Activated naive CD8-positive, alpha-beta T cell treated with anti-CD3 and anti-CD28 coated beads for 36 hours (primary cell): ENCODE results near the gene DZIP1. TPM values are rescaled to one million over a fixed set of nuclear protein-coding genes. Genes with fewer than 3 reads are reported as not detected.

Source experiments
- DNase-seq: peaks from one replicate; pipeline ENCODE4 v3.0.0; 2021
- H3K27ac Mint-ChIP-seq: one replicate; pipeline ENCODE4 v1.8.0; 2022; ENCODE audit warnings: mild to moderate bottlenecking, moderate library complexity, mixed read lengths
- H3K27me3 Mint-ChIP-seq: one replicate; pipeline ENCODE4 v1.8.0; 2022; ENCODE audit warnings: mild to moderate bottlenecking, mixed read lengths
- H3K36me3 Mint-ChIP-seq: one replicate; pipeline ENCODE4 v1.8.0; 2021; ENCODE audit warnings: mild to moderate bottlenecking, mixed read lengths
- H3K4me1 Mint-ChIP-seq: one replicate; pipeline ENCODE4 v1.8.0; 2021; ENCODE audit warnings: mixed read lengths
- H3K4me3 Mint-ChIP-seq: one replicate; pipeline ENCODE4 v1.8.0; 2022; ENCODE audit warnings: mild to moderate bottlenecking, moderate library complexity, mixed read lengths
- H3K9me3 Mint-ChIP-seq: one replicate; pipeline ENCODE4 v1.8.0; 2022; ENCODE audit warnings: mixed read lengths
- total RNA-seq, 2 experiments: library from RNA; stranded (reverse); gene quantifications; one replicate each; pipeline ENCODE4 v1.2.3, GENCODE V29; 2021

DZIP1 gene
- total RNA-seq, 2 experiments from 2014 or later, result 0.36 to 1.1 TPM

- Mint-ChIP-seq H3K4me3 (no peak overlapping the region), H3K9me3 (no peaks in the 10 kb centered on the region), H3K36me3 (no peaks in the 10 kb centered on the region), H3K27me3 (peaks cover 17% of the 10 kb centered on the region), H3K27ac (no peak overlapping the region), H3K4me1 (no peaks in the 10 kb centered on the region)
- DNase-seq, result no peak
These were observed 17.7 kb downstream of the DZIP1 start for GRCh38 chr13:95626768-95627167.

GRCh38 chr13:95624020-95624419 lies 20.5 kb downstream of the DZIP1 start:
- DNase-seq, result peak; percentile 12
- peaks cover 13% of the 10 kb centered on the region for H3K27me3 Mint-ChIP-seq
- H3K4me1 Mint-ChIP-seq, result no peaks in the 10 kb centered on the region
- no peak overlapping the region for H3K27ac Mint-ChIP-seq
- no peaks in the 10 kb centered on the region for H3K9me3 Mint-ChIP-seq
- H3K36me3 Mint-ChIP-seq, result no peaks in the 10 kb centered on the region
- no peak overlapping the region for H3K4me3 Mint-ChIP-seq

GRCh38 chr13:95623141-95623540 lies 21.4 kb downstream of the DZIP1 start:
- H3K27ac Mint-ChIP-seq, result no peak overlapping the region
- no peaks in the 10 kb centered on the region for H3K4me1 Mint-ChIP-seq
- H3K4me3 Mint-ChIP-seq, result no peak overlapping the region
- no peaks in the 10 kb centered on the region for H3K9me3 Mint-ChIP-seq
- no peaks in the 10 kb centered on the region for H3K36me3 Mint-ChIP-seq
- DNase-seq, result no peak
- H3K27me3 Mint-ChIP-seq, result peaks cover 13% of the 10 kb centered on the region

- Mint-ChIP-seq H3K4me1 (no peaks in the 10 kb centered on the region), H3K27ac (no peak overlapping the region), H3K36me3 (no peaks in the 10 kb centered on the region), H3K27me3 (peaks cover 19% of the 10 kb centered on the region), H3K9me3 (no peaks in the 10 kb centered on the region), H3K4me3 (no peak overlapping the region)
- DNase-seq, result no peak
These were observed 23.5 kb downstream of the DZIP1 start for GRCh38 chr13:95620825-95621498.

GRCh38 chr13:95620030-95620824 lies 24.3 kb downstream of the DZIP1 start:
- DNase-seq, result no peak
- H3K36me3 Mint-ChIP-seq, result no peaks in the 10 kb centered on the region
- H3K27ac Mint-ChIP-seq, result no peak overlapping the region
- peaks cover 19% of the 10 kb centered on the region for H3K27me3 Mint-ChIP-seq
- no peaks in the 10 kb centered on the region for H3K9me3 Mint-ChIP-seq
- no peaks in the 10 kb centered on the region for H3K4me1 Mint-ChIP-seq
- no peak overlapping the region for H3K4me3 Mint-ChIP-seq

GRCh38 chr13:95615539-95615938 lies 29.0 kb downstream of the DZIP1 start:
- Mint-ChIP-seq H3K9me3 (no peaks in the 10 kb centered on the region), H3K36me3 (no peaks in the 10 kb centered on the region), H3K4me1 (no peaks in the 10 kb centered on the region), H3K27ac (no peak overlapping the region), H3K4me3 (no peak overlapping the region), H3K27me3 (peaks cover 6% of the 10 kb centered on the region)
- no peak for DNase-seq

GRCh38 chr13:95614641-95615245 lies 29.8 kb downstream of the DZIP1 start:
- Mint-ChIP-seq H3K4me3 (no peak overlapping the region), H3K4me1 (no peaks in the 10 kb centered on the region), H3K27ac (no peak overlapping the region), H3K36me3 (no peaks in the 10 kb centered on the region), H3K27me3 (peaks cover 10% of the 10 kb centered on the region), H3K9me3 (no peaks in the 10 kb centered on the region)
- no peak for DNase-seq

- Mint-ChIP-seq H3K4me1 (no peaks in the 10 kb centered on the region), H3K4me3 (no peak overlapping the region), H3K27me3 (peaks cover 11% of the 10 kb centered on the region), H3K9me3 (no peaks in the 10 kb centered on the region), H3K36me3 (no peaks in the 10 kb centered on the region), H3K27ac (no peak overlapping the region)
- DNase-seq, result no peak
These were observed 35.7 kb downstream of the DZIP1 start for GRCh38 chr13:95608640-95609323.

- Mint-ChIP-seq H3K27ac (no peak overlapping the region), H3K4me3 (no peak overlapping the region), H3K9me3 (no peaks in the 10 kb centered on the region), H3K4me1 (no peaks in the 10 kb centered on the region), H3K36me3 (no peaks in the 10 kb centered on the region), H3K27me3 (peaks cover 14% of the 10 kb centered on the region)
- no peak for DNase-seq
These were observed 37.1 kb downstream of the DZIP1 start for GRCh38 chr13:95607366-95607765.

- peaks cover 21% of the 10 kb centered on the region for H3K27me3 Mint-ChIP-seq
- DNase-seq, result no peak
- H3K27ac Mint-ChIP-seq, result no peak overlapping the region
- H3K36me3 Mint-ChIP-seq, result no peaks in the 10 kb centered on the region
- H3K9me3 Mint-ChIP-seq, result no peaks in the 10 kb centered on the region
- no peaks in the 10 kb centered on the region for H3K4me1 Mint-ChIP-seq
- H3K4me3 Mint-ChIP-seq, result no peak overlapping the region
These were observed 38.9 kb downstream of the DZIP1 start for GRCh38 chr13:95605448-95606125.

- Mint-ChIP-seq H3K36me3 (no peaks in the 10 kb centered on the region), H3K4me3 (no peak overlapping the region), H3K4me1 (no peaks in the 10 kb centered on the region), H3K27ac (no peak overlapping the region), H3K27me3 (peaks cover 16% of the 10 kb centered on the region), H3K9me3 (no peaks in the 10 kb centered on the region)
- DNase-seq, result no peak
These were observed 40.0 kb downstream of the DZIP1 start for GRCh38 chr13:95604556-95604915.

GRCh38 chr13:95603887-95604555 lies 40.5 kb downstream of the DZIP1 start:
- peaks cover 16% of the 10 kb centered on the region for H3K27me3 Mint-ChIP-seq
- H3K27ac Mint-ChIP-seq, result no peak overlapping the region
- no peaks in the 10 kb centered on the region for H3K36me3 Mint-ChIP-seq
- H3K4me3 Mint-ChIP-seq, result no peak overlapping the region
- H3K9me3 Mint-ChIP-seq, result no peaks in the 10 kb centered on the region
- no peak for DNase-seq
- H3K4me1 Mint-ChIP-seq, result no peaks in the 10 kb centered on the region

GRCh38 chr13:95601906-95602305 lies 42.6 kb downstream of the DZIP1 start:
- Mint-ChIP-seq H3K4me1 (no peaks in the 10 kb centered on the region), H3K4me3 (no peak overlapping the region), H3K27ac (no peak overlapping the region), H3K27me3 (peaks cover 14% of the 10 kb centered on the region), H3K9me3 (no peaks in the 10 kb centered on the region), H3K36me3 (no peaks in the 10 kb centered on the region)
- no peak for DNase-seq

- Mint-ChIP-seq H3K36me3 (no peaks in the 10 kb centered on the region), H3K9me3 (no peaks in the 10 kb centered on the region), H3K4me1 (no peaks in the 10 kb centered on the region), H3K27me3 (peaks cover 14% of the 10 kb centered on the region), H3K4me3 (no peak overlapping the region), H3K27ac (no peak overlapping the region)
- no peak for DNase-seq
These were observed 43.3 kb downstream of the DZIP1 start for GRCh38 chr13:95601216-95601615.
